ENCODE data around the gene RNF13.
"Not testable (repeated sequence)": the region's sequence is repeated elsewhere in the genome, so short reads cannot be mapped to it uniquely, and the experiment has no call there.

Gene RNF13

GRCh38 chr3:149839469-149839868 lies 26.5 kb downstream of the RNF13 start:
- not testable (repeated sequence) for DNase-seq (ENCODE audit: low read depth, low spot score)

GRCh38 chr3:149839896-149840295 lies 26.9 kb downstream of the RNF13 start:
- no peak for DNase-seq (ENCODE audit: low read depth, low spot score)

GRCh38 chr3:149843502-149843901 lies 30.5 kb downstream of the RNF13 start:
- no peak for DNase-seq (ENCODE audit: low read depth, low spot score)

- DNase-seq (ENCODE audit: low read depth, low spot score), result no peak
These were observed 31.1 kb downstream of the RNF13 start for GRCh38 chr3:149844091-149844490.

GRCh38 chr3:149845570-149846244 lies 32.7 kb downstream of the RNF13 start:
- no peak for DNase-seq (ENCODE audit: low read depth, low spot score)

GRCh38 chr3:149848238-149848637 lies 35.2 kb downstream of the RNF13 start:
- no peak for DNase-seq (ENCODE audit: low read depth, low spot score)

- DNase-seq (ENCODE audit: low read depth, low spot score), result no peak
These were observed 35.7 kb downstream of the RNF13 start for GRCh38 chr3:149848688-149849087.

- no peak for DNase-seq (ENCODE audit: low read depth, low spot score)
These were observed 38.0 kb downstream of the RNF13 start for GRCh38 chr3:149850787-149851584.

- no peak for DNase-seq (ENCODE audit: low read depth, low spot score)
These were observed 45.9 kb downstream of the RNF13 start for GRCh38 chr3:149858911-149859310.

GRCh38 chr3:149860881-149861280 lies 47.9 kb downstream of the RNF13 start:
- DNase-seq (ENCODE audit: low read depth, low spot score), result no peak

- DNase-seq (ENCODE audit: low read depth, low spot score), result no peak
These were observed 54.5 kb downstream of the RNF13 start for GRCh38 chr3:149867563-149867962.

GRCh38 chr3:149871855-149872254 lies 58.8 kb downstream of the RNF13 start:
- no peak for DNase-seq (ENCODE audit: low read depth, low spot score)

- DNase-seq (ENCODE audit: low read depth, low spot score), result no peak
These were observed 59.6 kb downstream of the RNF13 start for GRCh38 chr3:149872589-149872988.

GRCh38 chr3:149877668-149878067 lies 64.7 kb downstream of the RNF13 start:
- no peak for DNase-seq (ENCODE audit: low read depth, low spot score)

GRCh38 chr3:149879872-149880271 lies 66.9 kb downstream of the RNF13 start:
- no peak for DNase-seq (ENCODE audit: low read depth, low spot score)

- no peak for DNase-seq (ENCODE audit: low read depth, low spot score)
These were observed 68.9 kb downstream of the RNF13 start for GRCh38 chr3:149881879-149882278.

- no peak for DNase-seq (ENCODE audit: low read depth, low spot score)
These were observed 70.1 kb downstream of the RNF13 start for GRCh38 chr3:149883134-149883533.

GRCh38 chr3:149883860-149884259 lies 70.8 kb downstream of the RNF13 start:
- DNase-seq (ENCODE audit: low read depth, low spot score), result not testable (repeated sequence)

GRCh38 chr3:149884848-149885247 lies 71.8 kb downstream of the RNF13 start:
- not testable (repeated sequence) for DNase-seq (ENCODE audit: low read depth, low spot score)

- no peak for DNase-seq (ENCODE audit: low read depth, low spot score)
These were observed 73.9 kb downstream of the RNF13 start for GRCh38 chr3:149886957-149887356.

- DNase-seq (ENCODE audit: low read depth, low spot score), result no peak
These were observed 78.6 kb downstream of the RNF13 start for GRCh38 chr3:149891621-149892020.

- no peak for DNase-seq (ENCODE audit: low read depth, low spot score)
These were observed 79.4 kb downstream of the RNF13 start for GRCh38 chr3:149892371-149892770.

GRCh38 chr3:149894205-149894604 lies 81.2 kb downstream of the RNF13 start:
- DNase-seq (ENCODE audit: low read depth, low spot score), result no peak
